ENCODE results near the gene CYBA.
A peak's percentile ranks its signal among the peaks of the same experiment; 100 is the strongest.

Gene CYBA

DNA sequence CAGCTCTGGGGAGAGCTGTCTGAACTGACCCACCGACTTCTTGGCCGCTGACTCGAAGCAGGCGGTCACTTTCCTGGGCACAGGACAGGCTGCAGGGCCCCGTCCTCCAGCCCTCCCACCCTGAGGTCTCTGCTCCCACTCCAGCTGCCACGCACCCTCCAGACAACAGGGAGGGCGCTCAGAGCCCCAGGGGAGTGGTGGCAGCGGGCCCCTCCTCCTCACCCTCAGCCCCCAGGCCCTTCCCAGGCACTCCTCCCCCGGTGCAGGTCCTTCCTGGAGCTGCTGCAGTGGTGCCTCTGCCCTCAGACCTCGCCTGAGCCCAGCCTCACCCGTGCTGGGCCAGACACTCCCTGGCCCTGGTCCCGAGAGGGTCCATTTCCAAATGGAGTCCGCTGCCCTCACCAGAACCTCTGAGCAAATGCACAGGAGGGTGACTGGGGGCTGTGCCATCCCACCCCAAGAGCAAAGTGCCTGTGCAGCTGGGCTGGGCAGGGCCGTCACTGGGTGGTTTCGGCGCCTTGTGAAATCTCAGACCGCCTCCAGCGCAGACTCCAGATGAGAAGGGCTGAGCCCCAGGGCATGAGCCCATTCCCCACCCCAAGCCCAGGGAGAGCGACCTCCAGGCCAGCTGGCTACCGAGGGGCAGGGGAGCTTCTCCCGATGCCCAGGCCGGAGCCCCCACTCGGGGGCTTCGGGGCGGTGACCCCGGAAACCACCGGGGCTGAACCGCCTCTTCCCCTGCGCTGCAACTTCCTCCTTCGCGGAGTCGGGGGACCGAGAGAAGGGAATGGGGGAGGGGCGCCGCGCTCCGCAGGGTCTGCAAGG, 717 bp downstream of the CYBA start:
- TF ChIP-seq EZH2phosphoT487 (IDR thresholded peaks at IDR 0.05; ENCODE audit: low read depth): no peak
- TF ChIP-seq, protein P1, sequence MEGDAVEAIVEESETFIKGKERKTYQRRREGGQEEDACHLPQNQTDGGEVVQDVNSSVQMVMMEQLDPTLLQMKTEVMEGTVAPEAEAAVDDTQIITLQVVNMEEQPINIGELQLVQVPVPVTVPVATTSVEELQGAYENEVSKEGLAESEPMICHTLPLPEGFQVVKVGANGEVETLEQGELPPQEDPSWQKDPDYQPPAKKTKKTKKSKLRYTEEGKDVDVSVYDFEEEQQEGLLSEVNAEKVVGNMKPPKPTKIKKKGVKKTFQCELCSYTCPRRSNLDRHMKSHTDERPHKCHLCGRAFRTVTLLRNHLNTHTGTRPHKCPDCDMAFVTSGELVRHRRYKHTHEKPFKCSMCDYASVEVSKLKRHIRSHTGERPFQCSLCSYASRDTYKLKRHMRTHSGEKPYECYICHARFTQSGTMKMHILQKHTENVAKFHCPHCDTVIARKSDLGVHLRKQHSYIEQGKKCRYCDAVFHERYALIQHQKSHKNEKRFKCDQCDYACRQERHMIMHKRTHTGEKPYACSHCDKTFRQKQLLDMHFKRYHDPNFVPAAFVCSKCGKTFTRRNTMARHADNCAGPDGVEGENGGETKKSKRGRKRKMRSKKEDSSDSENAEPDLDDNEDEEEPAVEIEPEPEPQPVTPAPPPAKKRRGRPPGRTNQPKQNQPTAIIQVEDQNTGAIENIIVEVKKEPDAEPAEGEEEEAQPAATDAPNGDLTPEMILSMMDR (IDR thresholded peaks at IDR 0.05; ENCODE audit: low read depth, low read length): no peak
- Histone ChIP-seq H3K36me3 (replicated peaks; ENCODE audit: low read depth, low read length) (peaks cover 48% of the 10 kb centered on the region), H3K4me2 (ENCODE audit: low read length) (peak overlapping the region; percentile 89)

DNA sequence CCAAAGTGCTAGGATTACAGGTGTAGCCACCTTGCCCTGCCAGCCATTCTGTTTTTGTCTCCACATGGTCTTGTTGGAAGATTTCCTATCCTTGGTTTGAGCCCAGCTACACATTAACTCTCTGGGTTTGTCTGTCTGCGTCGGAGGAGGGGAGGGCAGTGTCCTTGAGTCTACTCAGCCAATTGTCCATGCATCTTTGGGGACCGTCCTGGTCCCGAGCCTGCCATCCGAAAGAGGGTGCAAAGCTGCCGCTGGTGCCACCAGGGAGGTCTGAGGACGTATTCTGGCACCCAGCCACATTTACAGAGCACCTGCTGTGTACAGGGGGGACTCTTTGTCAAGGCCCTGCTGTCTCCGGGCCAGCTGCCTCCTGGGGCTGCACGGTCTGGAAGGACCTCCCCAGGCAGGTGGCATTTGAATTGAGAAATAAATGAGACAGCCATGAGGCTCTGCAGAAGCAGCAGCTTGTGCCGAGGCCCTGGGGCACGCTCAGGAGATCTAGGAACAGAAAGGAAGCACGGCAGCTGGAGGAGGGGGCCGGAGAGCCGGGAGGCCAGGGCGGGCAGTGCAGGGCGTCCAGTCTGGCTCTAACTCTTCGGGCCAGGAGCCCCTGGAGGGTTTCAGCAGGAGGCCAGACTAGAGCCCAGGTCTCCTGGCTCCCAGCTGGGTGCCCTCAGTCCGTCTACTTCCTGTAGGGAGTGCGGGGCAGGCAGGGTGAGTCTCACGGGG, 1.5 kb downstream of the CYBA start:
- Histone ChIP-seq H3K79me2 (ENCODE audit: low read length) (peaks cover 38% of the 10 kb centered on the region), H3K36me3 (replicated peaks; ENCODE audit: low read depth, low read length) (peaks cover 49% of the 10 kb centered on the region), H3K4me2 (ENCODE audit: low read length) (peak overlapping the region; percentile 89), H3K27me3 (ENCODE audit: low read depth, low read length) (no peaks in the 10 kb centered on the region), H4K20me1 (ENCODE audit: insufficient read depth, low read length) (peaks cover 58% of the 10 kb centered on the region), H3K4me1 (ENCODE audit: low read length) (peaks cover 34% of the 10 kb centered on the region), H2AFZ (ENCODE audit: low read depth, low read length) (no peak overlapping the region), H3K4me3 (ENCODE audit: low read length) (peak overlapping the region; percentile 99), H3K9me3 (ENCODE audit: insufficient read depth, low read length) (no peaks in the 10 kb centered on the region), H3K9ac (ENCODE audit: low read length) (peak overlapping the region; percentile 98), H3K27ac (ENCODE audit: low read length) (peak overlapping the region; percentile 97)
- TF ChIP-seq EZH2phosphoT487 (IDR thresholded peaks at IDR 0.05; ENCODE audit: low read depth): no peak
- TF ChIP-seq, protein P1 (IDR thresholded peaks at IDR 0.05; ENCODE audit: low read depth, low read length): no peak

More for the DNA sequence above, 717 bp downstream of the CYBA start:
- peak overlapping the region; percentile 98 for H3K9ac ChIP-seq (ENCODE audit: low read length)
- no peaks in the 10 kb centered on the region for H3K9me3 ChIP-seq (ENCODE audit: insufficient read depth, low read length)
- no peaks in the 10 kb centered on the region for H3K27me3 ChIP-seq (ENCODE audit: low read depth, low read length)
- H3K27ac ChIP-seq (ENCODE audit: low read length): peak overlapping the region; percentile 97
- H2AFZ ChIP-seq (ENCODE audit: low read depth, low read length): no peak overlapping the region
- H4K20me1 ChIP-seq (ENCODE audit: insufficient read depth, low read length): peaks cover 52% of the 10 kb centered on the region
- H3K4me1 ChIP-seq (ENCODE audit: low read length): peaks cover 34% of the 10 kb centered on the region
- H3K79me2 ChIP-seq (ENCODE audit: low read length): peaks cover 38% of the 10 kb centered on the region
- peak overlapping the region; percentile 99 for H3K4me3 ChIP-seq (ENCODE audit: low read length)

DNA sequence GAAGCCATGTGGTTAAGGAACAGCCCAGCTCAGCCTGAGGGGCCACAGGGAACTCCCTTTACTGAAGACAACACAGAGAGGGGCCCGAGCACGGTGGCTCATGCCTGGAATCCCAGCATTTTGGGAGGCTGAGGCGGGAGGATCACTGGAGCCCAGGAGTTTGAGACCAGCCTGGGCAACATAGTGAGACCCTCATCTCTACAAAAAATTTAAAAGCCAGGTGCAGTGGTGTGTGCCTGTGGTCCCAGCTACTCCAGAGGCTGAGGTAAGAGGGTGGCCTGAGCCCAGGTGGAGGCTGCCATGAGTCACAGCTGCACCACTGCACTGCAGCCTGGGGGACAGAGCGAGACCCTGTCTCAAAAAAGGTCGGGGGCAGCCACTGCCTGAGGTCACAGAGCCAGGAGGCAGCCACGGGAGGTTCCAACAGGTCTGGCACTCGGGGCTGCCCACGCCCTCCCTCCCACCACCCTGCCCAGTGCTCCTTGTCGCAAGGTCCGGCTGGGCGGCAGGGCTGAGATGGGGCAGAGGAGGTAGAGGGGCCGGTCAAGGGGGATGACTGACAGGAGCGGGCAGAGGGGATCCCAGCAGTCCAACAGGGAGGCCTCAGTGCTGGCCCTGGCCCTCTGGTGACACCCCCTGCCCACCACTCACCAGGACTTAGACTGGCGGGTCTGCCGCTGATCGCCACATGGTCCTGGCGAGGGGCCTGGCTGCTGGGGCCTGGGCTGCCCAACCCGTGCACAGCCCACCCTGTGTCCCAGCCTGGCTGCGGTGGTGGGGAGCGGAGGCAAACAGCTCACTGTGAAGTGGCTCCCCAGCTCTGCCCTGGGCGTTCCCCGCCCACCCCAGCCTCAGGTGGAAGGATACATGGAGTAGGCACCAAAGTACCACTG, 3.4 kb downstream of the CYBA start:
- TF ChIP-seq EZH2phosphoT487 (IDR thresholded peaks at IDR 0.05; ENCODE audit: low read depth): no peak
- TF ChIP-seq, protein P1 (IDR thresholded peaks at IDR 0.05; ENCODE audit: low read depth, low read length): no peak
- Histone ChIP-seq H3K4me1 (ENCODE audit: low read length) (peaks cover 32% of the 10 kb centered on the region), H2AFZ (ENCODE audit: low read depth, low read length) (no peak overlapping the region), H3K4me3 (ENCODE audit: low read length) (no peak overlapping the region), H3K36me3 (replicated peaks; ENCODE audit: low read depth, low read length) (peaks cover 53% of the 10 kb centered on the region), H3K27me3 (ENCODE audit: low read depth, low read length) (no peaks in the 10 kb centered on the region), H3K9ac (ENCODE audit: low read length) (no peak overlapping the region), H3K79me2 (ENCODE audit: low read length) (peaks cover 38% of the 10 kb centered on the region), H4K20me1 (ENCODE audit: insufficient read depth, low read length) (peaks cover 72% of the 10 kb centered on the region), H3K27ac (ENCODE audit: low read length) (no peak overlapping the region), H3K9me3 (ENCODE audit: insufficient read depth, low read length) (no peaks in the 10 kb centered on the region), H3K4me2 (ENCODE audit: low read length) (peak overlapping the region; percentile 89; the same call in 1 of the 2 replicates)

All from OCI-LY3 (cell line).